DMS 273 treated with DMSO at 0.1 percent for 48 hours (cell line): Measurements from ENCODE around the gene HSBP1.
A peak's percentile ranks its signal among the peaks of the same experiment; 100 is the strongest.

ENCODE experiments used
- DNase-seq: peaks from one replicate; lab custom pipeline; 2025; lab: John Stamatoyannopoulos, UW

The HSBP1 gene

GRCh38 chr16:83807710-83808572, at the start of gene HSBP1:
HSBP1 (plus strand) TSS chr16:83807978; CDS start chr16:83808077, 99 bp downstream.
- peak; percentile 74 for DNase-seq

GRCh38 chr16:83762141-83762991, 45.4 kb upstream of the HSBP1 start:
- DNase-seq = no peak

GRCh38 chr16:83762992-83763358, 44.8 kb upstream of the HSBP1 start:
- DNase-seq = no peak

GRCh38 chr16:83768986-83769385, 38.8 kb upstream of the HSBP1 start:
- DNase-seq = no peak

GRCh38 chr16:83769397-83770008, 38.3 kb upstream of the HSBP1 start:
- no peak for DNase-seq

- no peak for DNase-seq
These were observed 36.4 kb upstream of the HSBP1 start for GRCh38 chr16:83771306-83771942.

- DNase-seq = no peak
These were observed 35.0 kb upstream of the HSBP1 start for GRCh38 chr16:83772806-83773205.

GRCh38 chr16:83774066-83774465, 33.7 kb upstream of the HSBP1 start:
- no peak for DNase-seq

- no peak for DNase-seq
These were observed 30.8 kb upstream of the HSBP1 start for GRCh38 chr16:83776944-83777343.

GRCh38 chr16:83779886-83780285, 27.9 kb upstream of the HSBP1 start:
- no peak for DNase-seq

- no peak for DNase-seq
These were observed 22.3 kb upstream of the HSBP1 start for GRCh38 chr16:83785455-83785854.

GRCh38 chr16:83789642-83790401, 18.0 kb upstream of the HSBP1 start:
- DNase-seq = no peak

- DNase-seq = no peak
These were observed 15.9 kb upstream of the HSBP1 start for GRCh38 chr16:83791916-83792315.

GRCh38 chr16:83792391-83792790, 15.4 kb upstream of the HSBP1 start:
- no peak for DNase-seq

- no peak for DNase-seq
These were observed 14.6 kb upstream of the HSBP1 start for GRCh38 chr16:83793179-83793578.

- DNase-seq = no peak
These were observed 12.8 kb upstream of the HSBP1 start for GRCh38 chr16:83794860-83795554.

- DNase-seq = no peak
These were observed 10.8 kb upstream of the HSBP1 start for GRCh38 chr16:83797013-83797412.

GRCh38 chr16:83799336-83799735, 8.4 kb upstream of the HSBP1 start:
- DNase-seq = no peak

GRCh38 chr16:83802135-83802534, 5.6 kb upstream of the HSBP1 start:
- no peak for DNase-seq

GRCh38 chr16:83802554-83803205, 5.1 kb upstream of the HSBP1 start:
- DNase-seq = no peak
